Choroid plexus epithelial cell (primary cell): Measurements from ENCODE around the gene GRAP.
"Not testable (repeated sequence)": the region's sequence is repeated elsewhere in the genome, so short reads cannot be mapped to it uniquely, and the experiment has no call there.

Experiments
- DNase-seq: peaks from one replicate; pipeline ENCODE4 v3.0.0-alpha.2; 2010; ENCODE audit warnings: low read depth
- H3K4me3 ChIP-seq: 2 replicates; pipeline ENCODE4 v1.5.1; 2011; ENCODE audit warnings: low read depth, mild to moderate bottlenecking, control low read depth, low read length, moderate library complexity

The GRAP gene

DNA sequence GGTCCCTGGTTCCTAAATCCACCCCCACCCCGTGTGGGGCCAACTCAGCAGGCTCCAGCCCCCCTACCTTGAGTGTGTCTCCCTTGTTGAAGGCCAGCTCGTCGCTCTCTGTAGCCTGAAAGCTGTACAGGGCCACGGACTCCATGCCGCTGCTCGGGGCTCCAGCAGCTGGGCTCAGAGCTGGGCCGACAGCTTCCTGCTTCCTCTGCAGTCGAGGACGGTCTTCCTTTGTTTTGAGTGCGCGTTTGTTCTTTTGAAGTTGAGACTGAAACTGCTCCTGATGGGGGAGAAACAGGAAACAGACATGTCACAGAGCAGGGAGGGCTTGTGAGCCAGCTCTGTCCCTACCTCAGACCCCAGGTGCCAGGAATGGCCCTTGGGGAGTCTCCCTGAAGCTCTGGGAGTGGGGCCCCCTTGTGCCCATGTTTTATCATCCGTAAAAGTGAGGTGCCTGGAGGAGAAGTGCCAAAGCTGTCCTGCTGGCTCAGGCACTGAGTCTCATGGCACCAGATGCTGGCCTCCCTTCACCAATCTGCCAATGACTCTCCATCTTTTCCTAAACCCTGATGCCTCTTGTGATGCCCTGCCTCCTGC is at the start of gene GRAP:
Gene GRAP (minus strand): TSS at position 176 of the 594 bp plus-strand sequence. CDS start 31 bp downstream, at position 145.
- not testable (repeated sequence) for DNase-seq, H3K4me3 ChIP-seq

DNA sequence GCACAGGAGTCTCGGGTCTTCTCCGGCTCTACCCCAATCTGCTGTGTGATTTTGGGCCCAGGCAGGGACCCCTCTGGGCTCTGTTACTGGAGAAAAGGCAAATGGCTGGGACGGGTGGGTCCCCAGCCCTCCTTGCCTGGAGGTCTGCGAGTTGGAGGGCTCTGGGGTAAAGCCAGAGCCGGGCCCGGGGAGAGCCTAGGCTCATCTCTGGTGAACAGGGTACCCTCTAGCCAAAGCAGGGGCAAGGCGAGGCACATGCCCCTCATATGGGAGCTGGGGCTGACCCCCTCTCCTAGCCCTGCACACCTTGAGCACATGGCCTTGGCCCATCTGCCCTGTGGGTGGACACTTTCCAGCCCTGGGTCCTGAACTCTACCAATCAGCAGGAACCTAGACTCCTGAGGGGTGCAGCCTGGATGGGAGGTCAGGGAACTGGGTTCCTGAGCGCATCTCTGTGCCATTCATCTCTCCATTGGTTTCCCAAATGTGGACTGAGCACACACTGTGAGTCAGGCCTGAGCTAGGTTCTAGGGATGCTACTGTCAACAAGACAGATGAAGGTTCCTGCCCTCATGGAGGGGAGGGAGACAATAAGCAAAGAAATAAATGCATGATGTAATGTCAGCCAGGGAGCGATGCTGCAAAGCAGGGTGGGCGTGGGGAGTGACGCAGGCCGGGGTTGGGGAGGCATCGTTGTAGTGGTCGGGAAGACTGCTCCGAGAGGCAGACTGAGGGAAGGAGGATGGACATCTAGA is 47.1 kb upstream of the GRAP start:
- DNase-seq, H3K4me3 ChIP-seq: not testable (repeated sequence)

DNA sequence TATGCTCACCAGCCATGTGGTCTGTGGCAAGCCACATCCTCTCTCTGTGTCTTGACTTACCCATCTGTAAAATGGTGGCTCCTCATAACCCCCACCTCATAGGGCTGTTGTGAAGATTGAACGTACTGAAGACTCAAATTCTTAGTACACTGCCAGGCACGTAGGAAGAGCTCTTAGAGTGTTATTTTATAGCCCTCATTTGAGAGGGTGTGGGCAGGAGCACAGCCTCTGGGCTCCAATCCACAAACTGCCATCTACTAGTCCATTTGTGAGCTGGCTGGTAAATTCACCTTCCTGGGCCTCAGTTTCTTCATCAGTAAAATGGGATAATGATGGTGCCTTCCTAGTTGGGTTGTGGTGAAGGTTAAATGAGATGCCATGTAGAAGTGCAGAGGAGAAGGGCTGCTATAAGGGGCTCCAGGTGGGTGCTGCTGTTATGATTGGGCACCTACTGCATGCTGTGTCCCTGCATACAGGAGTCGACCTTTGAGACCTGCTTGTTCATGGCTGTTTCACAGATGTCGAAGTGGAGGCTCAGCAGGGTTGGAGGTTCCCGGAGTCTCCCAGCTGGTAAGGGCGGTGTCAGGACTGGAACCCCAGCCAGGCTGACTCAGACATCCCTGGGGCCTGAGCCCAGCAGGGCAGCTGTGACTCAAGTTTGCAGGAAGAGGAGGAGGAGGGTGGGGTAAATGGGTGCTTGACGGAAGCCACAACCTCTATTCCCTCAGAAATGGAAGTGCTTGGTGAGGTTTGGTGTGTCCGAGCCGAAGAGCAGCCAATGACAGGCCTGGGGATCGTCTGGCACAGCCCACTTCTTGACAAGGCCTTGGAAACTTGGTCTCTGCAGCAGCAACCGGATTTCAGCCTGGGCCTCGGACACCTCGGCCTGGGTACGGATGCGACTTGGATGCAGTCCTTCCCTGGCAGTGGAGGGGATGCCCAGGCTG is 46.3 kb upstream of the GRAP start:
- H3K4me3 ChIP-seq = not testable (repeated sequence)
- DNase-seq = peak; percentile 87

DNA sequence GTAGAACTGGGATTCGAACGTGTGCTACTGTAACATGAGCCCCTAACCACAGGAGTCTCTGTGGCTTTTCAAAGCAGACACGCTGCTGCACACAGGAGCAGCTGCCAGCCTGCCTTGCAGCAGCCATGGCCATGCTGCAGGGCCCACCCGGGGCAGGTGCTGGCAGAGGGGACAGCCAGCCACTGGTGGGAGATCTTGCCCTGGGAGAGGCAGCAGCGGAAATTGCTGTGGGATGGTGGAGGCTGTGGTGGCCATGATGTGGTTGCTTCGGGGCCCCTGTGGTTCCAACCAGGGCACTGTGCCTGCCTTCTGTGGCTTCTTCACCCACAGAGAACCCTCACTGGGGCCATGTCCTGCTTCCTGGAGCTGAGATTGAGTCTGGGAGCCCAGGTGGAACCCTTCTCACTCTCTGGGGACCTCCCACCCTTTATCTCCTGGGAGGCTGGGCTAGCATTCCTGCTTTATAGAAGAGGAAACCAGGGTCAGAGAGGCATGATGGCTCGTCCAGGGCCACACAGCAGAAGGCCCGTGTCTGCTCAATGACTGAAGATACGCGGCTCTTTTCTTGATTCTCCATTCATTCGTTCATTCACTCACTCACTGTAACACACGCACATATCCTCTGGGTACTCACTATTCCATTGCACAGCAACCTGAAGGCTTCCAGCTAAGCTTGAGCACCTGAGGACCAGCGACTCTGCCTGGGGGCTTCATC is 43.5 kb upstream of the GRAP start:
- not testable (repeated sequence) for H3K4me3 ChIP-seq, DNase-seq

DNA sequence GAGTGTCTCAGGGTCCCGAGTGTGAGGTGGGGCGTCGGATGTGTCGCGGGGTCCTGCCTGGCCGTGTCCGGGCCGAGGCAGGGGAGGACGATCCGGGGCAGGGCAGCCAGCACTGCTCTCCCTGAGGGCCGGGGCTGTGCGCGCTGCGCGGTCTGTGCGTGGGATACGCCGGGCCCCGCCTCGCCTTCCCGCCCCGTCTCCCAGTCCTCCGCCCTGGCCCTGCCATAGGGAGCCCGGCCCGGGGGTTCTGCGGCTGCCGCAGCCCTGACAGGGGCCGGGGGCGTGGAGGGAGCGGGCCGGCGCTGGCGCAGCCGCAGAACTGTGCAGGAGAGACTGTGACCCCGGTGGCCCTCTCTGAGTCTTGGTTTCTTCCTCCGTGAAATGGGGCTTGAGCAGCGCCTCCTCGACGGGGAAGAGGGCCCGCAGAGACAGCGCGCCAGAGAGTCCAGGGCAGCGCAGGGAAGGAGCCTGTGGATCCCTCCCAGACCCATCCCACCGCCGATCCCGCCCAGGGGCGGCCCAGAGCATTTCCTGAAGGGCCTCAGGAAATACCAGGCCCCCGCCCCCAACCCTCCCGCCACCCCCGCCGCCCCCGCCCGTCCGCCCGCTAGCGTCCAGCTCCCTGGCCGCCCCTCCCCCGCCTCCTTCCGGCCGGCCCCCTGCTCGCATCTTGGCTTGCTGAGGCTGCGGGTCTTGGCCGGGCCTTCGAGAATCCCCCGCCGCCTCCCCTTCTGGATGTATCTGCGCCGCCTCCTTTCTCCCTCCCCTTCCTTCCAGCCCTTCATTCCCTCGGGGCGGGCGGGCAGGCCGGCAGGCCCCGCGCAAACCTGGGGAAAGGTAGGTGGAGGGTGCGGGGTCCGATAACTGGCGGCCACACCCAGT is 42.3 kb upstream of the GRAP start:
- not testable (repeated sequence) for H3K4me3 ChIP-seq, DNase-seq

DNA sequence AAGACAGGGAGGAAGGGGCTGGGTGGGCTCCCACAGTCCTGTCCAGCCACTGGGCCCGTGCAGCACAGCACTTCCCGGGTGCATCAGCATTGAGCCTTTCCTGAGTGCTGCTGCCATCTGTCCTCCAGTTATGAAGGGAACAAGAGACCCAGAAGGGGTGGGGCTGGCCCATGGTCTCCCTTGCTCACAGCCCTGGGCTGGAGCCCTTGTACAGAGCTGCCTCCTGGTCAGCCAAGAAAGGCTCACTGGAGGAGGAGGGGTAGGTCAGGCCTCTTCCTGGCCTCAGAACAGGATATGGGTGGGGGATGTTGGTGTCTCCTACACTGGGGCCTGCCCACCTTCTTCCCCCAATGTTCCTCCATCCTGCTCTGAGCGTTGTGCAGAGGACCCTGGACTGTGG is 30.6 kb upstream of the GRAP start:
- not testable (repeated sequence) for DNase-seq, H3K4me3 ChIP-seq

DNA sequence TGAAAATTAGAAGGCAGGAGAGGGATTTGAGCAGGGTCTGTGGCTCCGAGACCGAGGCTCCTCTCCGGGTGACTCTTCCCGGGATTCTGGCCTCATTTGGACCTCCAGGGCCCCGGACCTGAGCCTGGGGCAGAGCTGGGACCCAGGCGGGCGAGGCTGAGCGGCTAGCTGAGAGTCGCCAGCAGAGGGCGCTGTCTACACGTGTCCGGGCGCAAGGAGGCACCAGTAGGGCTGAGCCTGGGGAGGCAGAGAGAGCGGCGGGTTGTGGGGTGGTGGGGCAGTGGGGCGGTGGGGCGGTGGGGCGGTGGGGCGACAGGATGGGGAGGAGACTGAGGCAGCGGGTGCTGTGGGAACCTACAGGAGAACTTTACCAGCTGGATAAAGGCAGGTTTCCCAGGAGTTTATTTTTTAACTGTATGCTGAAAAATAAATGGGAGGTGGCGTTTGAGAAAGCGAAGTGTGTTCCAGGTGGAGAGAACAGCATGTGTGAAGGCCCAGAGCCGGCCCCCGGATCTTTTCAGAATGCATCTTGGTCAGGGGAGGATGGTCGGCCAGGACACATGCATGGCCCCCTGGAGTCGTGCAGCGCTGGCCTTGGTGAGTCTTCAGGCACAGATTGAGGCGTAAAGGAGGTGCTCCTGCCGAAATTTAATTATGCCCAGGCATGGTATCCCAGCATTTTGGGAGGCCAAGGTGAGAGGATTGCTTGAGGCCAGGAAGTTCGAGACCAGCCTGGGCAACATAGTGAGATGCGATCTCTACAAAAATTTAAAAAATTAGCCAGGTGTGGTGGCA is 29.8 kb upstream of the GRAP start:
- DNase-seq, H3K4me3 ChIP-seq: not testable (repeated sequence)

DNA sequence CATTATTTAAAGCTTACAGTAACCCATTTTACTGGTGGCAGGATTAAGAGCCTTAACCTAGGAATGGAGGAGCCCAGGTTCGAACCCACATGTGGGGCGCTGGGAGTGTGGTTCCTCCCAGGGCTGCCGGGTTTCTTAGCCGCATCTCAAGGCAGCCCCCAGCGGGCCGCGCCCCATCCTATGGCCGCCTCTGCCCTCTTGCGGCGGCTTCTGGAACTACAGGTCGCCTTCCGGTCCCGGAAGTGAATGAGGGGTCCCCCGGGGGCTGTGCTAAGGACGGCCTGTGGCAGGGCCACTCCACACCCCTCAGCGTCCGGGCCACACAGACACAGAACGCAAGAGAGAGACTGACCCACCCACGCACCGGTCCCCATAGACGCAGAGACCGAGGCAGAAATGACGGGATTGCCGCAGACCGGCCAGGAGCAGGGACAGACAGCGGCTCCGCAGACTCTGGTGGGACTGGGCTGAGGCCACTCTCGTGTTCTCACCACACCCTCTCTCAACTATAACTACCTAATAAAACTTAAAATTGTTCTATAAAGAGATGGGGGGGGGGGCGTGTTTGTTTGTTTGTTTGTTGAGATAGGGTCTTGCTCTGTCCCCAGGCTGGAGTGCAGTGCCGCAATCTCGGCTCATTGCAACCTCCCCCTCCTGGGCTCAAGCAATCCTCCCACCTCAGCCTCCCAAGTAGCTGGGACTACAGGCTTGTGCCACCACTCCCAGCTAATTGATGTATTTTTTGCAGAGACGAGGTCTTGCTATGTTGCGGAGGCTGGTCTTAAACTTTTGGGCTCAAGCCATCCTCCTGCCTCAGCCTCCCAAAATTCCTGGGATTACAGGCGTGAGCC is 23.8 kb upstream of the GRAP start:
- not testable (repeated sequence) for H3K4me3 ChIP-seq, DNase-seq

DNA sequence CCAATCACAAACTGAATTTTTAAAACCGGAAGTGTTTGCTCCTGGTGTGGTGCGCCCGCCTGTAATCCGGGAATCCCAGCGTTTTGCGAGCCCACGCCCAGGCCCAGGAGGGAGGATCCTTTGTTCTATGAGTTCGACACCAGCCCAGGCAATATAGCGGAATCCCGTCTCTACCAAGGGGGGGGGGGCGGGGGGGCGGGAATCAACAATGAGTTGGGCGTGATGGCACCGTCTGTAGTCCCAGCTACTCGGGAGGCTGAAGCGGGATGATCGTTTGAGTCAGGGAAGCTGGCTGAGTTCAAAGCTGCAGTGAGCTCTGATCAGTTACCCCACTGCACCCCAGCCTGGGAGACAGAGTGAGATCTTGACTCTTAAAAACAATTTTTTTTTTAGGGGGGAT is 17.6 kb upstream of the GRAP start:
- not testable (repeated sequence) for H3K4me3 ChIP-seq, DNase-seq

DNA sequence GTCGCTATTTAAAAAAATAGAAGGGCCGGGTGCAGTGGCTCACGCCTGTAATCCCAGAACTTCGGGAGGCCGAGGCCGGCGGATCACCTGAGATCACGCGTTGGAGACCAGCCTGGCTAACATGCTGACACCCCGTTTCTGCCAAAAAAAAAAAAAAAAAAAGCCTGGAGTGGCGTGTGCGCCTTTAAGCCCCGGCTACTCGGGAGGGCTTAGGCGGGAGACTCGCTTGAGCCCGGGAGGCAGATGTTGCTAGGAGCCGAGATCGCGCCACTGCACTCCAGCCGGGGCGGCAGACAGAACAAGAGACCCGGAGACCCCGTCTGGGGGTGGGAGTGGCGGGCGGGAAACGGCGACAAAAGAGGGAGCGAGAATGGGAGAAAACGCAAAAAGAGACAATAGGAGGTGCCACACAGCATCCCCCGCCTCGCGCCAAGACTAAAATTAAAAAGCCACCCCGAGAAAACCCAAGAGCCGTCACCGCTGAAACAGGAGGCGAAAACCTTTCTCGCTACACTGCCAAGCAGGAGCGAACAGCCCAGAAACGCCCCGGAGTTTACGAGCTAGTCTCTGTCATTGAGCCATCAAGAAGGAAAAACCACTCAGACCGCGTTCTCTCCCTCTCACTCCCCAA is 16.7 kb upstream of the GRAP start:
- not testable (repeated sequence) for DNase-seq, H3K4me3 ChIP-seq

DNA sequence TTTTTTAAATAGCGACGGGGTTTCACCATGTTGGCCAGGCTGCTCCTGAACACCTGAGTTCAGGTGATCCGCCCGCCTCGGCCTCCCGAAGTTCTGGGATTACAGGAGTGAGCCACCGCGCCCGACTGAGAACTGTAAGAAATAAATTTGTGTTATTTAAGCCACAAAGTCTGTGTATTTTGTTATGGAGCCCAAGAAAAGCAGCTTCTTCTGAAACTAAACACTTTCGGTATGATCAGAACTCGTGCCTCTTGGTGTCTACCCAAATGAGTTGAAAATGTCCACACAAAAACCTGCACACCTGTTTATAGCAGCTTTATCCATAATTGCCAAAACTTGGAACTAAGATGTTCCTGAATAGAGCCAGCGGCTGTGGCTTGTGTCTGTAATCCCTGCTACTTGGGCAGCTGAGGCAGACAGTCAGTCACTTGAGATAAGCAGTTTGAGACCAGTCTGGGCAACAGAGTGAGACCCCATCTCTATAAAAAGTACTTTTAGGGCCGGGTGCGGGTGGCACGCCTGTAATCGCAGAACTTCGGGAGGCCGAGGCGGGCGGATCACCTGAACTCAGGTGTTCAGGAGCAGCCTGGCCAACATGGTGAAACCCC is 16.1 kb upstream of the GRAP start:
- DNase-seq, H3K4me3 ChIP-seq: not testable (repeated sequence)

DNA sequence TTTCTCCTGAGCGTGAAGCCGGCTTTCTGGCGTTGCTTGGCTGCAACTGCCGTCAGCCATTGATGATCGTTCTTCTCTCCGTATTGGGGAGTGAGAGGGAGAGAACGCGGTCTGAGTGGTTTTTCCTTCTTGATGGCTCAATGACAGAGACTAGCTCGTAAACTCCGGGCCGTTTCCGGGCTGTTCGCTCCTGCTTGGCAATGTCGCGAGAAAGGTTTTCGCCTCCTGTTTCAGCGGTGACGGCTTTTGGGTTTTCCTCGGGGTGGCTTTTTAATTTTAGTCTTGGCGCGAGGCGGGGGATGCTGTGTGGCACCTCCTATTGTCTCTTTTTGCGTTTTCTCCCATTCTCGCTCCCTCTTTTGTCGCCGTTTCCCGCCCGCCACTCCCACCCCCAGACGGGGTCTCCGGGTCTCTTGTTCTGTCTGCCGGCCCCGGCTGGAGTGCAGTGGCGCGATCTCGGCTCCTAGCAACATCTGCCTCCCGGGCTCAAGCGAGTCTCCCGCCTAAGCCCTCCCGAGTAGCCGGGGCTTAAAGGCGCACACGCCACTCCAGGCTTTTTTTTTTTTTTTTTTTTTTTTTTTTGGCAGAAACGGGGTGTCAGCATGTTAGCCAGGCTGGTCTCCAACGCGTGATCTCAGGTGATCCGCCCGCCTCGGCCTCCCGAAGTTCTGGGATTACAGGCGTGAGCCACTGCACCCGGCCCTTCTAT is 15.4 kb upstream of the GRAP start:
- not testable (repeated sequence) for DNase-seq, H3K4me3 ChIP-seq

DNA sequence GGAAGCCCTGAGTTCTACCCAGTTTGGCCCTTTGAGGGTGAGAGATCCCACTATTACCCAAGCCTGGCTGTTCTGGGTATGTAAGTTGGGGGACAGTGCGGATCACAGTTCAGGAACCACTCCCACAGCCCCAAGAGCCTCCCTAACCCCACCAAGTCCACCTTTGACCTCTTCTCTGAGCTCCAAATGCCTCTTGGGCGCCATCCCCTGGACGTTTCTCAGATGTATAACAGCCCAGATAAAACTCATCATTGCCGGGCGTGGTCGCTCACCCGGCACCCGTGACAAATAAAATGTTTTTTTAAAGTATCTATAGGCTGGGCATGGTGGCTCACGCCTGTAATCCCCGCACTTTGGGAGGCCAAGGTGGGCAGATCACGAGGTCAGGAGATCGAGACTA is 8.7 kb upstream of the GRAP start:
- not testable (repeated sequence) for H3K4me3 ChIP-seq, DNase-seq

DNA sequence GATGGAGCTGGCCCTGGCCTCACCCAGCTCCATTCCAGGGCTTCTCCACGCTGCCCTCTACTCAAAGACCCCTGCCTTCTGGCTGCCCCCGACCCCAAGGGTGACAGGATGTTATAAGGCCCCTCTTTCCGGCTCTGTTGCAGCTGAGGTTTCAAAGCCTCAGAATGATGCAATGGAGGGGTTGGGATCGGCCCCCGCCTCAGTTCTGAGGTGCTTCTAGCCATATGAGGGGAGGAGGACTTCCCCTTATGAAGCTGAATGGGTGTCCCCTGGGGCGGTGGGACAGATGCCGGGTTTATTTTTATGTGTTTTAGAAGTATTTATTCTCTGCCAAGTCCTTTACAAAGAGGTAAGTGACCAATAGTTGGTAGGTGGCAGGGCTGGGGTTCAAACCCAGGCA is 2.1 kb upstream of the GRAP start:
- not testable (repeated sequence) for DNase-seq, H3K4me3 ChIP-seq

DNA sequence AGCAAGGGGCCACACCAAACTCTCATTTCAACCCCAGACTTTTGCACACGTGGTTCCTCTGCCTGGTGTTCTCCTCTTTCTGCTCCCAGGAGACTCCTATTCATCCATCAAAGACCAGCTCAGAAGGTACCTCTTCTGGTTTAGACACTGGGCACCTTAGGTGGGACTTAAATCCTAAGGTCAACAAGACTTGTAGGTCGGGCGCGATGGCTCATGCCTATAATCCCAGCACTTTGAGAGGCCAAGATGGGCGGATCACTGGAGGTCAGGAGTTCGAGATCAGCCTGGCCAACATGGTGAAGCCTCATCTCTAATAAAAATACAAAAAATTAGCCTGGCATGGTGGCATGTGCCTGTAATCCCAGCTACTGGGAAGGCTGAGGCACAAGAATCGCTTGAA is 753 bp upstream of the GRAP start:
- not testable (repeated sequence) for DNase-seq, H3K4me3 ChIP-seq
